ENCODE measurements around the gene PARP12.

Gene PARP12

GRCh38 chr7:140008755-140009610 is 53.8 kb downstream of the PARP12 start:
- no peak for DNase-seq

- no peak for DNase-seq
Observed at GRCh38 chr7:140007051-140007690, 55.6 kb downstream of the PARP12 start.

- no peak for DNase-seq
Observed at GRCh38 chr7:140006600-140006999, 56.2 kb downstream of the PARP12 start.

- DNase-seq, result no peak
Observed at GRCh38 chr7:140005754-140006503, 56.8 kb downstream of the PARP12 start.

GRCh38 chr7:140005341-140005740 is 57.4 kb downstream of the PARP12 start:
- DNase-seq, result no peak

GRCh38 chr7:140004672-140005071 is 58.1 kb downstream of the PARP12 start:
- DNase-seq, result no peak

GRCh38 chr7:140003913-140004382 is 58.8 kb downstream of the PARP12 start:
- DNase-seq, result no peak

GRCh38 chr7:140000666-140001268 is 62.0 kb downstream of the PARP12 start:
- DNase-seq, result no peak

GRCh38 chr7:139999516-139999915 is 63.2 kb downstream of the PARP12 start:
- no peak for DNase-seq

GRCh38 chr7:139998572-139998971 is 64.2 kb downstream of the PARP12 start:
- DNase-seq, result no peak

GRCh38 chr7:139995017-139995915 is 67.5 kb downstream of the PARP12 start:
- DNase-seq, result no peak

- no peak for DNase-seq
Observed at GRCh38 chr7:139994356-139994755, 68.4 kb downstream of the PARP12 start.

GRCh38 chr7:139993592-139993991 is 69.2 kb downstream of the PARP12 start:
- no peak for DNase-seq

- DNase-seq, result no peak
Observed at GRCh38 chr7:139993169-139993568, 69.6 kb downstream of the PARP12 start.

GRCh38 chr7:139992353-139993044 is 70.3 kb downstream of the PARP12 start:
- DNase-seq, result no peak

GRCh38 chr7:139991911-139992310 is 70.8 kb downstream of the PARP12 start:
- DNase-seq, result no peak

- no peak for DNase-seq
Observed at GRCh38 chr7:139991269-139991666, 71.5 kb downstream of the PARP12 start.

GRCh38 chr7:139990571-139991268 is 72.0 kb downstream of the PARP12 start:
- no peak for DNase-seq

GRCh38 chr7:139990142-139990535 is 72.6 kb downstream of the PARP12 start:
- no peak for DNase-seq

- no peak for DNase-seq
Observed at GRCh38 chr7:139989366-139990141, 73.2 kb downstream of the PARP12 start.

All from GOT3 (cell line).